ENCODE data around the gene ADGRD1. TPM values are rescaled to one million over a fixed set of nuclear protein-coding genes. Genes with fewer than 3 reads are reported as not detected.

The ADGRD1 gene
- total RNA-seq, 1 donor from 2014 or later: 11.0 TPM

GRCh38 chr12:130956009-130956408 is 2.3 kb downstream of the ADGRD1 start:
- Mint-ChIP-seq H3K4me1 (ENCODE audit: unreplicated experiment) (peaks cover 38% of the 10 kb centered on the region), H3K4me3 (no peak overlapping the region), H3K9me3 (no peaks in the 10 kb centered on the region), H3K36me3 (no peaks in the 10 kb centered on the region), H3K27ac (no peak overlapping the region), H3K27me3 (peaks cover 23% of the 10 kb centered on the region)
- no peak for DNase-seq (ENCODE audit: extremely low spot score, unreplicated experiment)
- no peak for TF ChIP-seq CTCF (conservative IDR thresholded peaks at IDR 0.05)

GRCh38 chr12:130956456-130957303 is 3.0 kb downstream of the ADGRD1 start:
- Mint-ChIP-seq H3K27ac (no peak overlapping the region), H3K9me3 (no peaks in the 10 kb centered on the region), H3K4me1 (ENCODE audit: unreplicated experiment) (peaks cover 36% of the 10 kb centered on the region), H3K36me3 (no peaks in the 10 kb centered on the region), H3K27me3 (peaks cover 23% of the 10 kb centered on the region), H3K4me3 (no peak overlapping the region)
- no peak for TF ChIP-seq CTCF (conservative IDR thresholded peaks at IDR 0.05)
- no peak for DNase-seq (ENCODE audit: extremely low spot score, unreplicated experiment)

- Mint-ChIP-seq H3K9me3 (no peaks in the 10 kb centered on the region), H3K36me3 (no peaks in the 10 kb centered on the region), H3K27ac (no peak overlapping the region), H3K27me3 (peaks cover 23% of the 10 kb centered on the region), H3K4me3 (no peak overlapping the region), H3K4me1 (ENCODE audit: unreplicated experiment) (peaks cover 35% of the 10 kb centered on the region)
- no peak for DNase-seq (ENCODE audit: extremely low spot score, unreplicated experiment)
- TF ChIP-seq CTCF (conservative IDR thresholded peaks at IDR 0.05): no peak
Measured at GRCh38 chr12:130957304-130957621, 3.6 kb downstream of the ADGRD1 start.

- H3K4me3 Mint-ChIP-seq: no peak overlapping the region
- no peaks in the 10 kb centered on the region for H3K36me3 Mint-ChIP-seq
- H3K27me3 Mint-ChIP-seq: peaks cover 14% of the 10 kb centered on the region
- DNase-seq (ENCODE audit: extremely low spot score, unreplicated experiment): no peak
- H3K27ac Mint-ChIP-seq: no peak overlapping the region
- no peaks in the 10 kb centered on the region for H3K9me3 Mint-ChIP-seq
- no peak for TF ChIP-seq CTCF (conservative IDR thresholded peaks at IDR 0.05)
- peaks cover 21% of the 10 kb centered on the region for H3K4me1 Mint-ChIP-seq (ENCODE audit: unreplicated experiment)
Measured at GRCh38 chr12:130958557-130959140, 4.9 kb downstream of the ADGRD1 start.

GRCh38 chr12:130959632-130960031 is 5.9 kb downstream of the ADGRD1 start:
- no peak for TF ChIP-seq CTCF (conservative IDR thresholded peaks at IDR 0.05)
- H3K27ac Mint-ChIP-seq: no peak overlapping the region
- no peaks in the 10 kb centered on the region for H3K9me3 Mint-ChIP-seq
- peaks cover 8% of the 10 kb centered on the region for H3K27me3 Mint-ChIP-seq
- no peak overlapping the region for H3K4me3 Mint-ChIP-seq
- no peaks in the 10 kb centered on the region for H3K36me3 Mint-ChIP-seq
- no peak for DNase-seq (ENCODE audit: extremely low spot score, unreplicated experiment)
- H3K4me1 Mint-ChIP-seq (ENCODE audit: unreplicated experiment): peaks cover 18% of the 10 kb centered on the region
